Stimulated activated memory B cell treated with anti-CD40 and anti-IgM and Interleukin-4, amounts not matched to agents 10 μg/mL and 1 μg/mL and 100 μg/mL, for 72 hours (primary cell): Measurements from ENCODE around the gene DCHS2.

Experiments
- ATAC-seq: fragments of 150-1000 bp; cut with Tn5 transposase; 2 replicates; pipeline ENCODE4 v1.10.0; 2021
- H3K27ac Mint-ChIP-seq: one replicate; pipeline ENCODE4 v1.8.0; 2022; ENCODE audit warnings: mild to moderate bottlenecking, mixed read lengths
- H3K27me3 Mint-ChIP-seq: one replicate; pipeline ENCODE4 v1.8.0; 2022; ENCODE audit warnings: mixed read lengths
- H3K36me3 Mint-ChIP-seq: one replicate; pipeline ENCODE4 v1.8.0; 2022; ENCODE audit warnings: mixed read lengths
- H3K4me1 Mint-ChIP-seq: one replicate; pipeline ENCODE4 v1.8.0; 2022; ENCODE audit warnings: mixed read lengths
- H3K4me3 Mint-ChIP-seq: one replicate; pipeline ENCODE4 v1.8.0; 2022; ENCODE audit warnings: mild to moderate bottlenecking, moderate library complexity, mixed read lengths
- H3K9me3 Mint-ChIP-seq: one replicate; pipeline ENCODE4 v1.8.0; 2022; ENCODE audit warnings: mixed read lengths

DCHS2 gene

GRCh38 chr4:154312246-154312645 lies 179.4 kb downstream of the DCHS2 start:
- H3K4me1 Mint-ChIP-seq, result no peaks in the 10 kb centered on the region
- no peak overlapping the region for H3K27ac Mint-ChIP-seq
- no peak for ATAC-seq
- H3K4me3 Mint-ChIP-seq, result no peak overlapping the region
- no peaks in the 10 kb centered on the region for H3K27me3 Mint-ChIP-seq
- no peaks in the 10 kb centered on the region for H3K36me3 Mint-ChIP-seq
- H3K9me3 Mint-ChIP-seq, result no peaks in the 10 kb centered on the region

DNA sequence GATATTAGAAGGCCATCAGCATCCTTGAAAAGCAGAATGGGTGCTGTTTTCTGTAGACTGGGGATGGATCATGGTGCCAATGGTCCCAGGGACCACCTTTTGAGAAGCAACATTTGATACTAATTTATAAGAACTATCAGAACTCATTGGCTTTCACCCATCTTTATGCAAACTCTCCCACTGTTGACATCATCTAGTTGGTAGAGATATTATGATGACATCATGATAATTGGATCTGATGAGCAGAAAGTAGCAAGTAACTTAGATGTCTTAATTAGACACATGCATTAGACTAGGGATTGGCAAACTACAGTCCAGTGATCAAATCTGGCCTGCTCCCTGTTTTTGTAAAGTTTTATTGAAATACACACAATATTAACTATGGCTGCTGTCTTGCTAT lies 181.0 kb downstream of the DCHS2 start:
- no peak for ATAC-seq
- Mint-ChIP-seq H3K4me1 (no peaks in the 10 kb centered on the region), H3K36me3 (no peaks in the 10 kb centered on the region), H3K4me3 (no peak overlapping the region), H3K27me3 (no peaks in the 10 kb centered on the region), H3K27ac (no peak overlapping the region), H3K9me3 (no peaks in the 10 kb centered on the region)

GRCh38 chr4:154308207-154308606 lies 183.4 kb downstream of the DCHS2 start:
- ATAC-seq, result no peak
- no peaks in the 10 kb centered on the region for H3K4me1 Mint-ChIP-seq
- no peaks in the 10 kb centered on the region for H3K9me3 Mint-ChIP-seq
- H3K27me3 Mint-ChIP-seq, result no peaks in the 10 kb centered on the region
- no peaks in the 10 kb centered on the region for H3K36me3 Mint-ChIP-seq
- no peak overlapping the region for H3K4me3 Mint-ChIP-seq
- no peak overlapping the region for H3K27ac Mint-ChIP-seq

DNA sequence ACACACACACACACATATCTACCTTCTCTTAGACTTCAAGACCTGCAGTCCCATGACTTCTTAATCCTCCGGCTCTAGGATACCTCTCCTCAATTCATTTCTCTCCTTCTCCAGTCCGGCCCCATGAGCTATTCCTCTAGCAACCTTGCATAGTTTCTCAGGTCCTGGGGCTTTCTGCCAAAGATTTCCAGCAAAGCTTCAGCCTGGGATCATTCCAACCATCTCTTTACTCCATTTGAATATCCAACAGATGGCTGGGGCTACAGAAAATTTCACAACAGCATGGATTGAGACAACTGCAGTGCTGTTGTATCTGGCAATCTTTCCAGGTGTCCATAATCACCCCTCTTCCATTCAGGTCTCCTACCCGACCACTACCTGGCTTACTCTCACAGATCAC lies 184.1 kb downstream of the DCHS2 start:
- ATAC-seq, result no peak
- Mint-ChIP-seq H3K27ac (no peak overlapping the region), H3K4me1 (no peaks in the 10 kb centered on the region), H3K9me3 (no peaks in the 10 kb centered on the region), H3K27me3 (no peaks in the 10 kb centered on the region), H3K36me3 (no peaks in the 10 kb centered on the region), H3K4me3 (no peak overlapping the region)

DNA sequence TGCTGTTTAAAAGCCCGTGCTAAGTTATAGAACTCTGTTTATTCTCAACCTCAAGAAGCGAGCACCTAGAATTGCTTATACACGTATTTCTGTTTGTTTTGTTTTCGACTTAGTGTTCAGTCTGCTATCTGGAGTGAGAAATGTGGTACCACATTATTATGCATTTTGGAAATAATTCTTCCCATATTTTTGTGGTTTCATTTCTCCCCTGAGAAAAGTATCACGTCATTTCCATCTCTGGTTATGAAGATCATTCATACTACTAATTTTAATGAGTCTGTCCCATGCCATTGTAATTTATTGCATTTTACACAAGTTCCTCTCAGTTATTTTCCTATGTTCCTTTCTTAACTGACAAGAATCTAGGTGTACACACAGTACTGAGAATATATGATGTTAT lies 186.0 kb downstream of the DCHS2 start:
- Mint-ChIP-seq H3K4me1 (no peaks in the 10 kb centered on the region), H3K36me3 (no peaks in the 10 kb centered on the region)
- ATAC-seq, result no peak

GRCh38 chr4:154304679-154305078 lies 186.9 kb downstream of the DCHS2 start:
- H3K4me3 Mint-ChIP-seq, result no peak overlapping the region
- H3K36me3 Mint-ChIP-seq, result no peaks in the 10 kb centered on the region
- no peaks in the 10 kb centered on the region for H3K27me3 Mint-ChIP-seq
- no peak overlapping the region for H3K27ac Mint-ChIP-seq
- no peak for ATAC-seq
- no peaks in the 10 kb centered on the region for H3K4me1 Mint-ChIP-seq
- H3K9me3 Mint-ChIP-seq, result no peaks in the 10 kb centered on the region

More for the DNA sequence above, 186.0 kb downstream of the DCHS2 start:
- Mint-ChIP-seq H3K4me3 (no peak overlapping the region), H3K27me3 (no peaks in the 10 kb centered on the region), H3K27ac (no peak overlapping the region), H3K9me3 (no peaks in the 10 kb centered on the region)

DNA sequence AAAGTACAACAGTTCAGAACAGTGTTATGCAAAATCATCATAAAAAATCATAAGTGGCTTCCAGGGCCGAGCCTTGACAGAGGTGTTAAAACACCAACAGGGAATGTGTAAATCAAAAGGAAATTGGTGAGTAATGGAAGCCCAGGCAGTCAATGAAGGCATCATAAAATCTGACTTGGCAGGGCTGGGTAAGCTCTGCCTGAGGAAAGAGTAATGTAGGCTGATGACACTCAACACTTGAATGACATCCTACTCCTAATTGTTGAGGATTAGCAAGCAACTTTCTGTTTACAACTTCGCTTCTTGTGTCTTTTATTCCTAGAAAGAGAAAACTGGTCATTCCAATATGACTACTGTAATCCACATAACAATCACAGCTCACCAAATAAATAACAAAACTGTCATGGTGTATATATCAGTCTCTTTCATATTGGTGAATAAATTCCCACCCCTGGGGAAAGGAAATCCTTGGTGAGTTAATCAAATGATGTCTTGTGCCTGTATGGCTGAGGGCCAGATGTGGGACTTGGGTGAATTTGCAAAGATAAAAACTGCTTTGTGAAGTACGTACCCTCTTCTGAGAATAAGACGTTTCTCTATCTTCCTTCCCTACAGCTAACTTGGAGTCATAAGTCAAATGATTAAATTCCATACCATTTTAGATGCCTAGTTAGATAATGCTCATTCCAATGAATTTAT lies 196.8 kb downstream of the DCHS2 start:
- no peak overlapping the region for H3K4me3 Mint-ChIP-seq

GRCh38 chr4:154293427-154293826 lies 198.2 kb downstream of the DCHS2 start:
- Mint-ChIP-seq H3K27me3 (peaks cover 8% of the 10 kb centered on the region), H3K4me3 (no peak overlapping the region), H3K9me3 (no peaks in the 10 kb centered on the region), H3K4me1 (no peaks in the 10 kb centered on the region), H3K36me3 (no peaks in the 10 kb centered on the region), H3K27ac (no peak overlapping the region)
- no peak for ATAC-seq

More for the DNA sequence above, 196.8 kb downstream of the DCHS2 start:
- peaks cover 8% of the 10 kb centered on the region for H3K27me3 Mint-ChIP-seq
- no peaks in the 10 kb centered on the region for H3K4me1 Mint-ChIP-seq
- no peak overlapping the region for H3K27ac Mint-ChIP-seq
- ATAC-seq, result no peak
- H3K9me3 Mint-ChIP-seq, result no peaks in the 10 kb centered on the region
- no peaks in the 10 kb centered on the region for H3K36me3 Mint-ChIP-seq

DNA sequence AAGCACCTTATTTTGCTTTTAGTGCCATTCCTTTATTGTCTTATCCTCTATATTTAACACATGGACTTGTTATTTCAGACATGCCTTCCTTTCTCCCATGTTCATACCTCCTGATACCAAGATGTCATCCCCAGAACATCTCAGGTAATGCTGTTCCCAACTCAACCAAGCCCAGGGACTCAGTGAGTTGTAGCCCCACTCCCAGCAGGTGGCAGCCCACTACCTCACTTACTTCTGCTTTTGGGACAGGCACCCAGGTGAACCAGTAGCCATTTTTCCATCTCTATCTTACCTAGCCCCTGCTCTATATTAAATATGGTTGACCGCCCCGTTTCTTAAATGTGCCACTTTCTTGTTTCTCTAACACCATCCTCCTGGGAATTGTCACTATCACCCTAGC lies 199.0 kb downstream of the DCHS2 start:
- H3K36me3 Mint-ChIP-seq, result no peaks in the 10 kb centered on the region
- no peak overlapping the region for H3K4me3 Mint-ChIP-seq
- H3K27ac Mint-ChIP-seq, result no peak overlapping the region
- no peak for ATAC-seq
- peaks cover 8% of the 10 kb centered on the region for H3K27me3 Mint-ChIP-seq
- H3K4me1 Mint-ChIP-seq, result no peaks in the 10 kb centered on the region
- H3K9me3 Mint-ChIP-seq, result no peaks in the 10 kb centered on the region

DNA sequence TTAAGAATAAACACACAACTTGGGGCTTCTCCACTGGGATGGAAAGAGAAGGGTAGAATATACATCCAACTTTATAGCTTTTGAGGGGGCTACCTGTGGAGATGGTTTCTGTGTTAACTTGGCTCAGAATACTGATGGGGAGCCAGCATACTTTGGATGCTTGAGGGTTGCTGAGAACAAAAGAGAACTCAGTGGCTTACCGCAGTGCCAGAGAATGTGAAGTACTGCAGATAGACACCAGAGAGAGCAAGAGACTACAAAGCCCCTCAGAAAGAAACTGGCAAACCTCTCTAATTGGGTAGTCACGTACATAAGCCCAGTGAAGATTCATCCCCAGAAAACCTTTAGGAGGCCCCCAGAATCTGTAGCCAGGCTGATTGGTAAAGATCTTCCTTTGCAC lies 214.4 kb downstream of the DCHS2 start:
- Mint-ChIP-seq H3K36me3 (no peaks in the 10 kb centered on the region), H3K27ac (no peak overlapping the region), H3K4me1 (no peaks in the 10 kb centered on the region), H3K9me3 (peaks cover 7% of the 10 kb centered on the region), H3K4me3 (no peak overlapping the region), H3K27me3 (peaks cover 17% of the 10 kb centered on the region)
- ATAC-seq, result no peak

- no peaks in the 10 kb centered on the region for H3K4me1 Mint-ChIP-seq
- H3K36me3 Mint-ChIP-seq, result no peaks in the 10 kb centered on the region
- H3K4me3 Mint-ChIP-seq, result no peak overlapping the region
- H3K9me3 Mint-ChIP-seq, result peaks cover 7% of the 10 kb centered on the region
- peaks cover 17% of the 10 kb centered on the region for H3K27me3 Mint-ChIP-seq
- H3K27ac Mint-ChIP-seq, result no peak overlapping the region
- no peak for ATAC-seq
Observed at GRCh38 chr4:154276496-154276895, 215.1 kb downstream of the DCHS2 start.

GRCh38 chr4:154254999-154255398 lies 236.6 kb downstream of the DCHS2 start:
- Mint-ChIP-seq H3K27me3 (no peaks in the 10 kb centered on the region), H3K27ac (no peak overlapping the region), H3K9me3 (no peaks in the 10 kb centered on the region), H3K4me3 (no peak overlapping the region), H3K4me1 (no peaks in the 10 kb centered on the region), H3K36me3 (no peaks in the 10 kb centered on the region)
- no peak for ATAC-seq

GRCh38 chr4:154234576-154234975 lies 257.0 kb downstream of the DCHS2 start:
- Mint-ChIP-seq H3K4me3 (no peak overlapping the region), H3K36me3 (no peaks in the 10 kb centered on the region), H3K27ac (no peak overlapping the region), H3K4me1 (no peaks in the 10 kb centered on the region), H3K27me3 (no peaks in the 10 kb centered on the region), H3K9me3 (no peaks in the 10 kb centered on the region)
- ATAC-seq, result no peak

GRCh38 chr4:154231806-154232478 lies 259.7 kb downstream of the DCHS2 start:
- no peaks in the 10 kb centered on the region for H3K27me3 Mint-ChIP-seq

DNA sequence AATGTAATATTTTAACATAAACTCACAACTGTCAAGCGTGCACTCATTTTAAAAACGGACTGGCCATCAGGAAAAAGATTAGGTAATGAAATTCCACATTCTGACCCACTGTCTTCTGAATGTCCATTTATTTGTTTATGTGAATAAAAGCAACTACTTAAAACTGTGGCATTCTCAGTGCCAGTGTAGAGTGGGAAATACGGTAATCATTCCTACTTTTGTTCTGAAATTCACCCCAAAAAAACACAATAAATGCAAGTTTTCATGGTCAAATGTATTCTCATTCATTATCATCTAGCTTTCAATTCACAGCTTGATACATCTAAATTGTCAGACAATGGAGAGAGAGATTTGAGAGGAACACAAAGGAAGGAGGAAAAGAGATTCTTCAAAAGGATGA lies 260.9 kb downstream of the DCHS2 start:
- no peak for ATAC-seq
- Mint-ChIP-seq H3K4me1 (no peaks in the 10 kb centered on the region), H3K36me3 (no peaks in the 10 kb centered on the region), H3K4me3 (no peak overlapping the region), H3K9me3 (no peaks in the 10 kb centered on the region), H3K27me3 (no peaks in the 10 kb centered on the region), H3K27ac (no peak overlapping the region)

More at GRCh38 chr4:154231806-154232478, 259.7 kb downstream of the DCHS2 start:
- H3K27ac Mint-ChIP-seq, result no peak overlapping the region
- H3K9me3 Mint-ChIP-seq, result no peaks in the 10 kb centered on the region
- no peak overlapping the region for H3K4me3 Mint-ChIP-seq
- no peaks in the 10 kb centered on the region for H3K36me3 Mint-ChIP-seq
- no peak for ATAC-seq
- H3K4me1 Mint-ChIP-seq, result no peaks in the 10 kb centered on the region

GRCh38 chr4:154230091-154230490 lies 261.5 kb downstream of the DCHS2 start:
- Mint-ChIP-seq H3K9me3 (peaks cover 3% of the 10 kb centered on the region), H3K4me1 (no peaks in the 10 kb centered on the region), H3K36me3 (no peaks in the 10 kb centered on the region), H3K27me3 (no peaks in the 10 kb centered on the region), H3K27ac (no peak overlapping the region), H3K4me3 (no peak overlapping the region)
- no peak for ATAC-seq
